ENCODE results near the gene HOMER1. TPM values are rescaled to one million over a fixed set of nuclear protein-coding genes. Genes with fewer than 3 reads are reported as not detected.

The HOMER1 gene
- total and polyA plus RNA-seq, 2 donors, result 2.0 to 13.5 TPM

DNA sequence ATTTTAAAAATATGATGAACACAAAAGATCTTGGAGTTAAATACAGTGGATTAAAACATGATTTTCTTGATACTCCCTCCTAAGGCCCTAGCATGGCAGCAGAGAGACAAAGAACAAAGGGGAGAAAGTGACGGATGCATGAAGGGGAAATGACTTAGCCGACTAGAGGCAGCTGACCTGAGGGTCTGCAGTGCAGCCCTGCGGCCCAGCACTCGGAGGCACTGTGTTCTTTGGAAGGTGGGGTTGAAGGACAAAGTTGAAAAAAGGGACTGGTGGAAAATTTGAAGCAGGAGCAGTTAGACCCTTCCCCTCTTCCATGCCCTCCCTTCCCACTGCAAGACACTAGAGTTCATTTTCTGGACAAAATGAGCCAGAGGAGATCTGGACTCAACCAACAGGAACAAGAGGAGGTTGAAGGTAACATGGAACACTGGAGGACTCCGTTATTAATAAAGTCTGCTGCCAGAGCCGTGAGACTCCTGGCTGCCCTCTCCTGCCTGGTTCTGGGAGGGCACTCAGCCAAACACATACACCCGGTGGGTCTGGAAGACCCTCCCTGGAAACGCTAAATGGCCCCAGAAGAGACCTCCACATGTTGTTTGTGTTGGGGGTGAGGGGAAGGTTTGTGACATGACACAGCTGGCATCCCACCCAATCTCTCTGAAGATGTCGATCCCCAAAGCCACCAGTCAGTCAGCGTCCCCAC lies 179.9 kb downstream of the HOMER1 start:
- Histone ChIP-seq H3K27ac (ENCODE audit: low read depth in 1 of 2, low read length in 1 of 2) (no peak overlapping the region), H3K9me3 (ENCODE audit: control insufficient read depth in 2 of 2, insufficient read depth in 1 of 2, low read length in 1 of 2) (no peaks in the 10 kb centered on the region), H3K4me1 (ENCODE audit: control insufficient read depth in 2 of 2, insufficient read depth in 2 of 2, low read length in 2 of 2) (no peaks in the 10 kb centered on the region), H3K36me3 (ENCODE audit: control insufficient read depth in 2 of 2, insufficient read depth in 2 of 2, low read length in 1 of 2) (no peaks in the 10 kb centered on the region), H3K4me3 (ENCODE audit: low read length in 2 of 2) (no peak overlapping the region), H3K27me3 (ENCODE audit: control insufficient read depth in 2 of 2, insufficient read depth in 1 of 2, low read length in 1 of 2) (no peaks in the 10 kb centered on the region)
- no peak for DNase-seq (ENCODE audit: low read depth in 6 of 9, low spot score in 9 of 9)
- 95% methylated on average over 10 of the region's 10 CpGs for WGBS

DNA sequence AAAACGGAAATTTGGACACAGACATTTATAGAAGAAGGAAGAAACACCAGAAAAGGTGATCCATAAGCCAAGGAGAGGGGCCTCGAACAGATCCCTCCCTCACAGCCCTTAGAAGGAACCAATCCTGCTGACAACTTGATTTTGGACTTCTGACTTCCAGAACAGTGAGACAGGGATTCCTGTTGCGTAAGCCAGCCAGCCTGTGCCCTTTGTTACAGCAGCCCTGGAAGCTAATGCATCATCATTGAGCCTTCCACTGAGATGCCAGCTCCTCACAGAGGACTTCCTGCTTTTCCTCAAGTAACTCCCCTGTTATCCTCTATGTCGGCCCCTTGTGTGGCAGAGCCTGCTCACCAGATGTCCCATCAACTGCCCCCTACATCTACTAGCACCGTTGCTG lies 183.9 kb downstream of the HOMER1 start:
- H3K4me3 ChIP-seq (ENCODE audit: low read length in 2 of 2), result no peak overlapping the region
- no peaks in the 10 kb centered on the region for H3K4me1 ChIP-seq (ENCODE audit: control insufficient read depth in 2 of 2, insufficient read depth in 2 of 2, low read length in 2 of 2)
- H3K36me3 ChIP-seq (ENCODE audit: control insufficient read depth in 2 of 2, insufficient read depth in 2 of 2, low read length in 1 of 2), result no peaks in the 10 kb centered on the region
- no peaks in the 10 kb centered on the region for H3K9me3 ChIP-seq (ENCODE audit: control insufficient read depth in 2 of 2, insufficient read depth in 1 of 2, low read length in 1 of 2)
- WGBS, result 93% methylated on average over 5 of the region's 5 CpGs
- DNase-seq (ENCODE audit: low read depth in 6 of 9, low spot score in 9 of 9), result no peak
- H3K27ac ChIP-seq (ENCODE audit: low read depth in 1 of 2, low read length in 1 of 2), result no peak overlapping the region
- no peaks in the 10 kb centered on the region for H3K27me3 ChIP-seq (ENCODE audit: control insufficient read depth in 2 of 2, insufficient read depth in 1 of 2, low read length in 1 of 2)

DNA sequence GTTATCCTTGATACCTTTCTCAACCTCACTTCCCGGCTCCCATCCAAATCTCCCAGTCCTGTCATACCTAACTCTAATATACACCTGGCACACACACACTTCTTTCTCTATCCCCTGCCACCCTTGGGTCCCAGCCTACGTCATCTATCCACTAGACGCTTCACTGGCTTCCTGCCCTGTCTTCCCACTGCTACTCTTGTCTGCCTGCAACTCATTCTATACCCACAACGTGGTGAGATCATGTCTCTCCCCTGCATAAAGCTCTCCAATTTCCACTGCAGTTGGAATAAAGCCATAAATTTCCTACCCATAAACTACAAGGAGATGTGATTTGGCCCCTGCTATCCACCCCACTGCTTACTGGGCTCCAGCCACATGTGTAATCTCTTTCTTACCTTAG lies 184.5 kb downstream of the HOMER1 start:
- Histone ChIP-seq H3K9me3 (ENCODE audit: control insufficient read depth in 2 of 2, insufficient read depth in 1 of 2, low read length in 1 of 2) (no peaks in the 10 kb centered on the region), H3K36me3 (ENCODE audit: control insufficient read depth in 2 of 2, insufficient read depth in 2 of 2, low read length in 1 of 2) (no peaks in the 10 kb centered on the region), H3K4me3 (ENCODE audit: low read length in 2 of 2) (no peak overlapping the region), H3K4me1 (ENCODE audit: control insufficient read depth in 2 of 2, insufficient read depth in 2 of 2, low read length in 2 of 2) (no peaks in the 10 kb centered on the region), H3K27me3 (ENCODE audit: control insufficient read depth in 2 of 2, insufficient read depth in 1 of 2, low read length in 1 of 2) (no peaks in the 10 kb centered on the region), H3K27ac (ENCODE audit: low read depth in 1 of 2, low read length in 1 of 2) (no peak overlapping the region)
- DNase-seq (ENCODE audit: low read depth in 6 of 9, low spot score in 9 of 9), result no peak
- WGBS, result 95% methylated on average over 4 of the region's 4 CpGs

Other genes with a start within 250 kb of the HOMER1 start
- gene TENT2, start 98.3 kb upstream of the HOMER1 start, total RNA-seq, result 40.8 TPM
- 66.8 TPM for gene TENT2, start 98.3 kb upstream of the HOMER1 start, polyA plus RNA-seq
- 2.7 TPM for gene CMYA5, start 175.7 kb upstream of the HOMER1 start, total RNA-seq
- 7.2 TPM for gene CMYA5, start 175.7 kb upstream of the HOMER1 start, polyA plus RNA-seq

All from thymus (tissue), 11 donors.